Measurements from ENCODE around the gene STAT1. TPM values are rescaled to one million over a fixed set of nuclear protein-coding genes. Genes with fewer than 3 reads are reported as not detected.
"Not testable (repeated sequence)": the region's sequence is repeated elsewhere in the genome, so short reads cannot be mapped to it uniquely, and the experiment has no call there.

STAT1 gene
- total RNA-seq, 1 donor from 2014 or later, result 811 TPM

DNA sequence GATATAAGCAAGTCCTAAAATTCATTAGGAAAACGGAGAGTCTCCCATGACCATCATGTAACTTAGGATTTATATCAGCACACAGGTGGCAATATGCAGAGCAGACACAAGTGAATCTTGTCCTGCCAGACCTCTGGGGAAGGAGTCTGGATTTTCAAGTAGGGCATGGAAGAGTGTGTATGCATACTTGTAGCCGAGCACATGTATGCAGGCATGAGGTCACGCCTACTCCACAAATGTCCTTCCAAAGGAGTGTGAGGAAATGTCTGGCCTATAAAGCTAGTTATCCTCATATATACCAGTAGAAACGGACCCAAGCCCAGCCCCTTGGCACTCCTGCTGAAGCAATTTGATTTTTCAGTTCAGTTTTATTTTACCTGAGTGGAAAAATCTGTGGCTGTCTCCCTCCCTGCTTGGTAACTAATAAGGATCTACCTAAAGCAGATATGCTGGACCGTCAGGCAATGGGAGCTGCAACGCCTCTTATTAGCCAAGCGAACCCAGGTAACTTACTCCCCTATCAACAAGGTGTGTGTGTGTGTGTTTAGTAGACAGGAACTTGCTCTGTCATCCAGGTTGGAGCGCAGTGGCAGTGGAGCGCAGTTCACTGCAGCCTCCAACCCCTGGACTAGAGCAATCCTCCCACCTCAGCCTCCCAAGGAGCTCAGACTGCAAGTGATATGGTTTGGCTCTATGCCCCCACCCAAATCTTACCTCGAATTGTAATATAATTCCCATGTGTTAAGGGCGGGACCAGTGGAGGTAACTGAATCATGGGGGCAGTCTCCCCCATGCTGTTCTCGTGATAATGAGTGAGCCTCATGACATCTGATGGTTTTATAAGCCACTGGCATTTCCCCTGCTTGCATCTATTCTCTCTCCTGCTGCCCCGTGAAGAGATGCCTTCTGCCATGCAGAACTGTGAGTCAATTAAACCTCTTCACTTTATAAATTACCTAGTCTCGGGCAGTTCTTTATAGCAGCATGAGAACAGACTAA is 2.8 kb downstream of the STAT1 start:
- intact Hi-C loops (cut with micrococcal nuclease), result loop anchor here (1.0 to 10.0 kb wide), 5 partner anchors 11 to 1249 kb away; partner anchors contain the start of genes HIBCH and OSGEPL1

DNA sequence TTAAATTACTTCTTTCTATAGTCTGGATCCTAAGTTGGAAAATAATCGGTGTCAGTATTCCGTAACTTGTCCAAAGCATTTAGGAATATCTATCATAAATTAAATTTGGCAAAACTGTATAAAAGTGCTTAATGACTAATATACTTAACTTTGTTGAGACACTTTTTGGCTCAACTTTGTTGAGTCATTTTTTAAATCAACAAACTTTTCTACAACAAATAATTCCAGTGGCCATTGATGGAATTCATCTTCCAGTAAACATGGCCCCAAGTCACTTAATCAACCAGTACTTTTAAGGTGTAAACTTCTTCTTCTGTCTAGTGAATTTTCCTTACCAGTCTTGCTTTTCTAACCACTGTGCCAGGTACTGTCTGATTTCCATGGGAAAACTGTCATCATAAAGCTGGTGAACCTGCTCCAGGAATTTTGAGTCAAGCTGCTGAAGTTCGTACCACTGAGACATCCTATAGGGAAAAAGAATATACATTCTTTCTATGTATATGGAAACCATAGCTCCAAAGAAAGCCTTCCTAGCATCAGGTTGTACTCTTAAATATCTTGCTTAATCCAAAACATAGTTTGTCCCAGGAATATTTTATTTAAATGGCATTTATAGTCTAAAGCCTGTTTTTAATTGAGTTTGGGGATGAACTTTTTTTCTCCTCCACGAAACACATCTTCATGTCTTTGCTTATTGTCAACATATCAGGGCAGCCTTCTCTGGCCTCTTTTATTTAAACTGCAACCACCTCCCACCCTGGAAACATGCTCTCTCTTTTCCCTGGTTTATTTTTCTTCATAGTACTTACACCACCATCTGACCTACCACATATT is 4.2 kb downstream of the STAT1 start:
- intact Hi-C loops (cut with micrococcal nuclease), result loop anchor here (2.0 to 10.0 kb wide), 4 partner anchors 13 to 1247 kb away; partner anchors contain the start of genes HIBCH and OSGEPL1

DNA sequence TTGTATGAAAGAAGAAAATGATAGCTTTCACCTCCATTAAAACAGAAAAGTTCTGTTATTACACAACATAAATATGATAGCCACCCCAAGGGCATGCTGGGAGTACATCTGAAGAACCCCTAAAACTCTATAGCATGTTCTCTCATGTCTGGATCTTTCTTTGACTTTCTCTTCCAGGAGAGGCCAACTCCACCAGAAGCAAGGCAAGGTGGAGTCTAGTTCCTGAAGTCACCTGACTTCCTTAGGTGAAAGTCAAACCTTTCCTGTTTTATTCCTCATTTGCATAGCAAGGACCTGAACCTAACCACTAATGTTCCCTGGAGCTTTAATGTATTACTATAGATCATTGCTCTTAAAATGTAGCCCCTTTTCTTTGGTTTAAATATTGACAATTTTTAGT is 5.7 kb downstream of the STAT1 start:
- intact Hi-C loops (cut with micrococcal nuclease), result no loop called here

DNA sequence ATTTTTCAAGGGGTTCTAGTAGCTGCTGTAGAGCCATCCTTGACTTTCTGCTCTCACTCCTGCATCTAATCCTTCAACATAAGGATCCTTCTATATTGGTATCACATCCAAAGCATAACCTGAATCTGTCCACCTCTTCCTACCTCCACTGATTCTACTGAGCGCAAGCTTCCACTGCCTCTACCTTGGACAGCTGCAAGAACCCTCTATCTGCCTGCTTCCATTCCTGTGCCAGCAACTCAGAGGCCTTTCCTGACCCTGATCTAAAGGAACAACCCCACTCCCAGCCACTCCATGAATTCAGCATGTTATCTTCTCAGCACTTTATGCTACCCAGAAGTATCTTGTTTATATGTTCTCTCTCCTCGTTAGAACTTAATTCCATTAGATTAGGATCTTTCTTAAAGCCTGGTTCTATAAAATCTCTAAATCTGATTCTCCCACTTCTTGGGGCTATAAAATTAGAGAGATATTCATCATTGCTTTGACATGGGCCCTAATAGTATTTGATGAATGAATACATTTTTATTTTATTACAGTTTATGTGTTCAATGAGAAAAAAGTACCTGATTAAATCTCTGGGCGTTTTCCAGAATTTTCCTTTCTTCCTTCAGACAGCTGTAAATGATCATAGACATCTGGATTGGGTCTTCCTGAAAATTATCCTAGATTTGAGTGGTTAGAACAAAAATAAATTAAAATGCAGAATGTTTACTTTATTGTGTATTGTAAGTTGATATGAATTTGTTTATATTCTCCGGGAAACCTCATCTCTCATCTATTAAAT is 6.8 kb downstream of the STAT1 start:
- intact Hi-C loops (cut with micrococcal nuclease), result no loop called here

DNA sequence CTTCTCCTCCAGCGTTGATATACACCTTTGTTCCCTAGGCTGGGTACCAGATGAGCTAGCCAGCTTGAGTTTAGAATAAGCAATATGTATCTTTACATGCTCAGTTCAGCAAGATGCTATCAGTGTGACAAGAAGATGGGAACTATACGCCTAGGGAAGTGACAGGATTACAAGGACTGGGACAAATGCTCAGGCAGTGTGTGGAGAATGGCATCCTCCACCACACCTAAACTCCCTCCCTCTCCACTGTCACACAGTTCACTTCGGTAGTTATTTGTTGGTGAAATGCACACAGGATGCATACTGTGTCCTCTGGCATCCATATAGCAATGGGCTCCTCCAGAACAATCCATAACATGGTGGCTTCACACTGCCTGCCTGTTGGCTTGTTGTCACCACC is 7.7 kb downstream of the STAT1 start:
- intact Hi-C loops (cut with micrococcal nuclease), result no loop called here

DNA sequence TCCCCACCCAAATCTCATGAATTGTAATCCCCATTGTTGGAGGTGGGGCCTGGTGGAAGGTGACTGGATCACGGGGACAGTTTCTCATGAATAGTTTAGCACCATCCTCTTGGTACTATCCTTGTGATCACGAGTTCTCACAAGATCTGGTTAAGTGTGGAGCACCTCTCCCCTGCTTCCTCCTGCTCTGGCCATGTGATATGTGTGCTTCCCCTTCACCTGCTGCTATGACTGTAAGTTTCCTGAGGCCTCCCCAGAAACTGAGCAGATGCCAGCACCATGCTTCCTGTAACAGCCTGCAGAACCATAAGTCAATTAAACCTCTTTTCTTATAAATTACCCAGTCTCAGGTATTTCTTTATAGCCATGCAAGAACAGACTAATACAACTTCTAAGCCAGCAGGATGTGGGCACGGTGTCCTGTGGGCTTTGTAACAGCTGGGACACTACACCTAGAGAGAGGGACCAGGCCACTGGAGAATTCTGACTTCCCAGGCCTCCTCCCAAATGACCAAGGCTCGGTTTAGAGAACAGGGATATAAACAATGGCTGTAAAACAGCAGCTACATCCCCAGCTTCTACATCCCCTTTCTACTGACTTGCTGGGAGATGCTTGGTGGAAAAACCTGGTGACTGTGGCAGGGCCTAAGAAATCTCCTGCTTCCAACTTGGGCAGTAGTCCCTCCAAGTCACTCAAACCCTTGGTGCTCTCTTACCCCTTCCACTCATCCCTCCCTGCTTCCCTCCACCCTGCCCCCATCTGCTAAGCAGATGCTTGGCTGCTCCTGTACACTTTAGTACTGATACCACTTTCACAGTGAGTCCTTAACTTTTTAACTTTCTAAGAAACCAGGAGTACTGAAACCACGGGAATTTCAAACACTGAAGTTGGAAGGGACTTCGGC is 10.3 kb downstream of the STAT1 start:
- intact Hi-C loops (cut with micrococcal nuclease), result loop anchor here (1.0 kb wide), 1 partner anchor 21 kb away; no protein-coding TSS in a partner anchor

DNA sequence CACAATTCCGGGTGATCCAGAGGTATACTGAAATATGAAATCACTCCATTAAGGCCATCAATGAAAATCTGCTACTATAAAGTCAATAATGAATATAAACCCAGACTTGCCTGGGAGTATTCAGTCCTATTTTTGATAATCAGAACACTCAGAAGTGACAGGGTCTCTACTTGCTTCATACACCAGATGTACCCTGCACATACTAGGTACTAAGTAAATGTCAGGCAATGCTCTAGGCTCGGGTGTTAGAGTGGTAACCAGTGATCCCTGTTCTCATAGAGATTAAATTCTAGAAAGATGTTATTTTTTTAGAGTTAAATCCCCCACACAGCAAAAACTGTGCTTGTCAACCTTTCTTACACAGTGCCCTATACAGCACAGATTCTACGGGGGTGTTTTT is 12.3 kb downstream of the STAT1 start:
- intact Hi-C loops (cut with micrococcal nuclease), result no loop called here

DNA sequence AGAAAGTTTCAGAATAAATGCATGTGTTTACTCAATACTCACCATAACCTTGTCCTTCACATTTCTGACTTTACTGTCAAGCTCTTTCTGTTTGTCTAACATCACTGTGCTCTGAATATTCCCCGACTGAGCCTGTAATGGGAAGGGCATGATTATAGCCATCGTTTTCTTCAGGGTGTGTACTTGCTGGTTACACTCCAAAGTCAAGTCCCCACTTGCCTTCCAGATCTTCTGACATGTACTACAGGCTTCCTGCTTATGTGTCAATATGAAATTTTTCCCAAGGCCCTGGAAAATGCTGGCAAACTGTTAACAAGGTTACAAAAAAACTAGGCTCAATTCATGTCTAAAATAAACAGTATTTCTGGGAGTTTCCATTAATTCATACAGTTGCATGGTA is 12.9 kb downstream of the STAT1 start:
- intact Hi-C loops (cut with micrococcal nuclease), result no loop called here

DNA sequence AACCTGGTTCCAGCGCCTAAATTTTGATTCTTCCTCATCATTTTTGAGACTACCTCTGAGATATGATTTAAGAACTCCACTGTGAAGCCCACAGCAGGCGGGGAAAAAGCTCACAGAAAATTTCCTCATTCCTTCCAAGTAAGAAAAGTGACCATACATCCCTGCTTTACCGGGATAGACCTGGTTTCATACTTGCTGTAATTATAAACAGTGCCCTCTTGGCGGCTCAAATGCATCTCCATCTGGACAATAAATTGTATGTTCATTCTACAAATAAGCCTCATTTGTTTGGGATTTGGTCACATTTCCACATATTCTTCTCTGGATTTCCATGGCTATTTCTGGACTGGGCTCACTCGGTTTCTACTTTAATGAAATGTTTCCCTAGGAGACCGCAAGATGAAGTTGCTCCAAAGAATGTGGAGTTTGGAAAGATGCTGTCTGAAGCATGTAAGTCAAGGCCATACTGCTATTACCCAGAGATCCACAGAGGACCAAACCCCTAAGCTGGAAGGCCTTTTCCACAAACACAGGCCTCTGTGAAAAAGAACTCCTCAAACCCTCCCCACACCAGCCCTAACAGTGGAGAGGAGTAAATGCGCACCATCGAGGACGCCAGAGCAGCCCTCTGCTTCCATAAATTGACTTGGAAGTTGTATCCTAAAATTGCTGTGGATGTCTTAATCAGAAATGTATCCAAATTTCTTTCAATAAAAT is 13.9 kb downstream of the STAT1 start:
- intact Hi-C loops (cut with micrococcal nuclease), result loop anchor here (1.0 kb wide), 1 partner anchor 11 kb away; no protein-coding TSS in a partner anchor

DNA sequence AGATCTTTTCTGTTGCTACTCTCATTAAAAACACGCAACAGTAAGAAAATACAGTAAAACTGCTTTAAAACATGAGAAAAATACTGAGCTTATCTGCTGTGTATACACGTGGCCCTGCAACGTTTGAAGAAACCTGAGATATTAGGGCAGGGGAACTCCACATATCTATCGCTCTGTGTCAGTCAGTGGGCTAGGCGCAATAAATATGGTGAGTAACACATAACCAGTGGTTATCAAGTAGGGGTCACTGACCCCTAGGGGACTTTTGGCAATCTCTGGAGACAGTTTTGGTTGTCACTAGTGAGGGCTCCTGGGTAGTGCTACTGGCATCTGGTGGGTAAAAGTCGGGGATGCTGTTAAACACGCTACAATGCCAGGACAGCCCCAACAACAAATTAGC is 14.9 kb downstream of the STAT1 start:
- intact Hi-C loops (cut with micrococcal nuclease), result no loop called here

DNA sequence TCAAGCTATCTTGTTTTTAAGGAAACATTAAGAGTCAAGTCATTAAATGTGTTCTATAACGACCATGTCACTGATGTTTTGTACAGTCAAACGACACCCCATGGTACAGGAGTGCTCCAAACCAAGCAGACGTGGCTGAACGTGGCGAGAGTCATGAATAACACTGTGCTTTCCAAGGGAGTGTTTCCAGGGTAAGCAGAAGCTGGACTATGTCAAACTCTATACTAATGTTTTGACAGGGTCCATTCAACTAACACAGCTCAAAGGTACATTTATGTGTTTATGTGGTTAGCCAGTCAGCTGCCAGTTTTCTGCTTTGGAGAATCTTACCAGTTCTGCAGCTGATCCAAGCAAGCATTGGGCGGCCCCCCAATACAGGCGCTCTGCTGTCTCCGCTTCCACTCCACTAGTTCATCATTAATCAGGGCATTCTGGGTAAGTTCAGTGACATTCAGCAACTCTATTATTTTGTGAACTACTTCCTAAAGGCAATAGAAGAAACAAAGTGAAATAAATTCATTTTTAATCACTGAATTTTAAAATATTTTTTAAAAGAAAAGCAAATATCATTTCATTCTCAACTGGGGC is 16.4 kb downstream of the STAT1 start:
- intact Hi-C loops (cut with micrococcal nuclease), result loop anchor here (2.0 kb wide), 1 partner anchor 13 kb away; no protein-coding TSS in a partner anchor

DNA sequence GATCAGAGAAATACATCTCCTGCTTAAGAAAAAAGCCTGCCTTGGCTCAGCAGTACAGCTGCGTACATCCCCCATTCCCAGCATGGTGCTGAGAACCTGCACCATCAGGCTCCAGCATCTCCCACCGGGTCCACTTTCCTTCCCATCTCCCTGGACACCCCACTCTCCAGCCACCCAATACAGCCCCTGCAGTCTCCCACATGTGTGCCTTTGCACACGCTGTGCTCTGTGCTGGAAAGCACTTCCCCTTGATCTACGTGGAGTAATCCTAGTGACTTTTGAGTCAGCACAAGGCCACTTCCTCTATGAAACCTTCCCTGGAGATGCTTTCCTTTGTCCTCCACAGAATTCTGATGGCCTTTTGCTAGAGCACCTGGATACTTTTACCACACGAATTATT is 17.0 kb downstream of the STAT1 start:
- intact Hi-C loops (cut with micrococcal nuclease), result loop anchor here (1.0 to 2.0 kb wide), 2 partner anchors 14 to 33 kb away; no protein-coding TSS in a partner anchor

DNA sequence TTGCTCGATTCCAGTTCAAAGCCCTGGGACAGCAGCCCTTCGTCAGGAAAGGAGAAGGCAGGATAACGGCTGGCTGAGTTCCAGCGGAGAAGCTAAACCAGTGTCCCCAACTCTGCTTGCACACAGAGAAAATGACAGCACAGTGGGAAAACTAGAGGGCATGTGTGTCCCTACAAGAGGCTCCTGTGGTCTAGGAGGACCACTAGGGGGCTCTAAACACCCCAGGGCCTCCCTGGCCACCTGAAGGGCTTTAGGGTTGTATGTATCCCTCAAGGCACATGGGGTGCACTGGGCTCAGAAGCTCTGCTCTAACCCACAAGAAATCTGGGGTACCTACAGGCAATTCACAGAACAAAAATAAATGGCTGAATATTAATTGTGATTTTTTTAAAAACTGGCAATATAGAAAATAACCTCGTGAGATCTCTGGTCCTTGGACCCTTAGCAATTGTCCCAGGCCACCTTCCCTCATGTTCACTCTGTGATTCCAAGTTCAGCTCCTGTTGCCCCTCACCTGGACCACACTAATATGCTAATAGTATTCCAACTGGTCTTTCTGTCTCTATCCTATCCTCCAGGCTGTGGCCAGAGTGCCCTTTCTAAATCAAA is 17.5 kb downstream of the STAT1 start:
- intact Hi-C loops (cut with micrococcal nuclease), result loop anchor here (1.0 to 2.0 kb wide), 2 partner anchors 14 to 34 kb away; no protein-coding TSS in a partner anchor

DNA sequence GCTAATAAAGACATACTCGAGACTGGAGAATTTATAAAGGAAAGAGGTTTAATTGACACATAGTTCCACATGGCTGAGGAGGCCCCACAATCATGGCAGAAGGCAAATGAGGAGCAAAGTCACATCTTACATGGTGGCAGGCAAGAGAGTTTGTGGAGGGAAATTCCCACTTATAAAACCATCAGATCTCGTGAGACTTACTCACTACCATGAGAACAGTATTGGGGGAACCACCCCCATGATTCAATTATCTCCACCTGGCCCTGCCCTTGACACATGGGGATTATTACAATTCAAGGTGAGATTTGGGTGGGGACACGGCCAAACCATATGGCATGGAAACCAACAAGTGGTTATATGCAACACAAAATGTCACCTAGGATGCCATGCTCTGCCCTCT is 18.7 kb downstream of the STAT1 start:
- intact Hi-C loops (cut with micrococcal nuclease), result not testable (repeated sequence)

DNA sequence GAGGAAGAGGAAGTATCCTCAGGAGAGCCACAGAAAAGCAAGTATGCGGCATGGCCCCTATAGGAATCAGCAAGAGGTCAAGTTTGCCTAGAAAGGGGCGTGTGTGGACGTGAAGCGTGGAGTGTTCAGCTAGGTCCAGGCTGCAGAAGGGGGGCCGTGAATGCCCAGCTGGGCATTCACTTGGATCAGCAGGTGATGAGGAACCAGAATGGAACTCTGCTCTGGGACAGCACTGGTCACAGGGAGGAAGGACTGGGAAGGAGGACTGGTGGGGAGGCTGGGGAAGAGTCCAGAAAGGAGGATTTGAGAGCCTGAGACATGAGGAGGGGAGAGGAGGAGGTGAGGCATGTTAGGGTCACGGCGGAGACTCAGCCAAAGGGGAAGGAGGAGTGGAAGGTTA is 19.8 kb downstream of the STAT1 start:
- intact Hi-C loops (cut with micrococcal nuclease), result no loop called here

DNA sequence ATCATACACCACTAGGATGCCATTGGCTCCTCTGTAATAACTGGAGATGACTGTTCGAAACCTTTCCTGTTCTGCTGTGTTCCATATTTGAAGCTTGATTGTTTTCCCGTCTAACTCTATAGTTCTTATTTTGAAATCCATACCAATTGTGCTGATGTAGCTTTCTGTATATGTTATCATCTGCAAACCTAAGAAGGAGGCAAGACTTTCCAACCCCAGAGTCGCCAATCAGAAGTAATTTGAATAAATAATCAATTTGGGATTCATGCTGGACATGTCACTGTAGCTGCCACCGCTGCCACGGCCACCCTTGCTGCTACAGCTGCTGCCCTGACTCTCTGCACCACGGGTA is 20.7 kb downstream of the STAT1 start:
- intact Hi-C loops (cut with micrococcal nuclease), result no loop called here

DNA sequence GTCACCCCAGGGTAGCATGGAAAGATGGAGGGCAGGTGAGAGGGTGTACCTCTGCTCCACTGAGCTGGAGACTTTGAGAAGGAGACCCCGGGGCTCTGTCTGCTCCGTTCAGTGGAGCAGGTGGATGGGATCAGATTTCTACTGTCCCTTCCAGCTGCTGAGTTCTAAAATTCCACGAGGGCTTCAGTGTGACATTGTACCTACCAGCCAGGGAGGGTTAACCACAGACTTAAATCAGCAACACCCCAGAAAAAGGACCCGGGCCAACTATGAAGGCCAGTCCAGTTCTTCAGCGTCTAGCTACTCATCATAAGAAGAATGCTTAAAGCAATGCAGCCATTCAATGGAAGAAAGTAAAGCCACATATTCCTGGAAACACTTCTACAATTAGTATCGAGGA is 23.8 kb downstream of the STAT1 start:
- intact Hi-C loops (cut with micrococcal nuclease), result loop anchor here (2.0 kb wide), 1 partner anchor 15 kb away; no protein-coding TSS in a partner anchor

DNA sequence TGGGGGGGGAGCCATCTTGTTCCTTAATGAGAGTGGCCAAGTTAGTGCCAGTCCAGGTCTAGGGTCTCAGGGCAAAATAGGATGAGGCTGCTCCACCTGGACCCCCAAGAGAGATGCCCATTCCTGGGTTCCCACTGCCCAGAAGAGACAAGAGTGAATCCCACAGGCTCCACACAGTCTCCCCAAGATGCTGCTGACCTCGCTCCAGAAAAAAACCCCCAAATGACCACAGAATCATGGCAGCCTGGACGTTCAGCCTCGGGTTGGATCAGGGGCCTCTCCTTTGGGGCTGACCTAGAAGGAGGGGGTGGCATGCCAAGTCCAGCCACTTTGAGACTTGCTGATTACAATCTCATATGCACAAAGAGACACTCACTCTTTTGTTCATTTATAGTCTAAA is 25.1 kb downstream of the STAT1 start:
- intact Hi-C loops (cut with micrococcal nuclease), result loop anchor here (1.0 kb wide), 1 partner anchor 8 kb away; no protein-coding TSS in a partner anchor

Data from T-helper 1 cell treated with Interleukin-12 subunit alpha and Interleukin-12 subunit beta and Interleukin-4 antibody, amounts not matched to agents 30 ng/mL and 1 ng/mL, for 36 hours (primary cell).